ENCODE measurements around the gene DAD1. TPM values are rescaled to one million over a fixed set of nuclear protein-coding genes. Genes with fewer than 3 reads are reported as not detected.

The DAD1 gene
- total and polyA plus RNA-seq, 2 experiments from 2014 or later = 327 to 463 TPM

DNA sequence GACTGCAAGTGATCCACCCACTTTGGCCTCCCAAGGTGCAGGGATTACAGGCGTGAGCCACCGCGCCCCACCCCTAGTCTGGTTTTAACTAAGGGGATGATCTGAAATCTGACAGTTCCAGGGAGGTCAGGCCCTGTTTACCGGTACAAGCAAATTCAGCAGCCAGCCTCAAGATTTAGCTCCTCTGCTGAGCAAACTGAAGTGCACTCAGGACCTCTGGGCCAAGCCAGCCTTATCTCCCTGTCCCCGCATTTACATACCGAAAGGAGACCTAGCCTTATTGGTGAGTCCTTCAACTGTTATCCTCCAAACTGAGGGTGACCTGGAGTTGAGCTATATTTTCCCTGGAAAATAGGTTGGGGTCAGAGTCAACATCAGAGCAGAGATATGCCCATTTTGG, 8.2 kb upstream of the DAD1 start:
- Histone ChIP-seq H3K27me3 (no peaks in the 10 kb centered on the region), H2AFZ (peak overlapping the region; percentile 81), H3K4me1 (ENCODE audit: insufficient read depth) (peaks cover 13% of the 10 kb centered on the region), H3K4me3 (no peak overlapping the region), H3K79me2 (peaks cover 23% of the 10 kb centered on the region), H3K27ac (peak overlapping the region; percentile 98), H3K9me3 (ENCODE audit: low read depth) (no peaks in the 10 kb centered on the region), H4K20me1 (ENCODE audit: insufficient read depth, poor library complexity, severe bottlenecking) (no peaks in the 10 kb centered on the region), H3K36me3 (replicated peaks; ENCODE audit: insufficient read depth, low read depth) (no peaks in the 10 kb centered on the region), H3K4me2 (peak overlapping the region; percentile 80), H3K9me2 (replicated peaks; ENCODE audit: insufficient read depth) (no peaks in the 10 kb centered on the region)
- no peak for DNase-seq (ENCODE audit: low spot score)
- TF ChIP-seq, protein P1, sequence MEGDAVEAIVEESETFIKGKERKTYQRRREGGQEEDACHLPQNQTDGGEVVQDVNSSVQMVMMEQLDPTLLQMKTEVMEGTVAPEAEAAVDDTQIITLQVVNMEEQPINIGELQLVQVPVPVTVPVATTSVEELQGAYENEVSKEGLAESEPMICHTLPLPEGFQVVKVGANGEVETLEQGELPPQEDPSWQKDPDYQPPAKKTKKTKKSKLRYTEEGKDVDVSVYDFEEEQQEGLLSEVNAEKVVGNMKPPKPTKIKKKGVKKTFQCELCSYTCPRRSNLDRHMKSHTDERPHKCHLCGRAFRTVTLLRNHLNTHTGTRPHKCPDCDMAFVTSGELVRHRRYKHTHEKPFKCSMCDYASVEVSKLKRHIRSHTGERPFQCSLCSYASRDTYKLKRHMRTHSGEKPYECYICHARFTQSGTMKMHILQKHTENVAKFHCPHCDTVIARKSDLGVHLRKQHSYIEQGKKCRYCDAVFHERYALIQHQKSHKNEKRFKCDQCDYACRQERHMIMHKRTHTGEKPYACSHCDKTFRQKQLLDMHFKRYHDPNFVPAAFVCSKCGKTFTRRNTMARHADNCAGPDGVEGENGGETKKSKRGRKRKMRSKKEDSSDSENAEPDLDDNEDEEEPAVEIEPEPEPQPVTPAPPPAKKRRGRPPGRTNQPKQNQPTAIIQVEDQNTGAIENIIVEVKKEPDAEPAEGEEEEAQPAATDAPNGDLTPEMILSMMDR (IDR thresholded peaks at IDR 0.05; ENCODE audit: poor library complexity) = no peak
- no peak for TF ChIP-seq EZH2 (IDR thresholded peaks at IDR 0.05; ENCODE audit: borderline replicate concordance)
- no peak for TF ChIP-seq EZH2phosphoT487 (IDR thresholded peaks at IDR 0.05; ENCODE audit: low read depth, severe bottlenecking, unreplicated experiment)
- WGBS (ENCODE audit: low lambda C conversion rate, missing lambda C conversion rate) = 67% methylated on average over 6 of the region's 6 CpGs

DNA sequence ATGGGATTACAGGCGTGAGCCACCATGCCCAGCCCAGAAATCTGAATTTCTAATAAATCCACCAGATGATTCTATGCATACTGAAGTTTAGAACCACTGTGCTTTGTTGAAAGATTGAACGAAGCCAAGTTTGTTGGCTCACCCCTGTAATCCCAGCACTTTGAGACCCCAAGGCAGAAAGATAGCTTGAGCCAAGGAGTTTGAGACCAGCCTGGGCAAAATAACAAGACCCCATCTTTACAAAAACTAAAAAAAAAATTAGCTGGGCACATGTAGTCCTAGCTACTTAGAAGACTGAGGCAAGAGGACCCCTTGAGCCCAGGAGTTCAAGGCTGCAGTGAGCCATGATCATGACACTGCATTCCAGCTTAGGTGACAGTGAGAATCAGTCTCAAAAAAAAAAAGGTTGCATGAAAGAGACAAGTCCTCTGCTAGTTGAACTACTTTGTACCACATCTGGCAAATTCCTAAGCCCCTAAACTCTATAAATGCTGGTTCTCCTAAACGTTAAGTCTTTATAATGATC, 7.4 kb upstream of the DAD1 start:
- TF ChIP-seq, protein P1 (IDR thresholded peaks at IDR 0.05; ENCODE audit: poor library complexity) = no peak
- TF ChIP-seq EZH2phosphoT487 (IDR thresholded peaks at IDR 0.05; ENCODE audit: low read depth, severe bottlenecking, unreplicated experiment) (no peak), EZH2 (IDR thresholded peaks at IDR 0.05; ENCODE audit: borderline replicate concordance) (no peak)
- Histone ChIP-seq H3K36me3 (replicated peaks; ENCODE audit: insufficient read depth, low read depth) (no peaks in the 10 kb centered on the region), H3K27ac (no peak overlapping the region), H3K79me2 (peaks cover 22% of the 10 kb centered on the region), H3K9me2 (replicated peaks; ENCODE audit: insufficient read depth) (no peaks in the 10 kb centered on the region), H4K20me1 (ENCODE audit: insufficient read depth, poor library complexity, severe bottlenecking) (no peaks in the 10 kb centered on the region), H3K4me2 (no peak overlapping the region), H3K9me3 (ENCODE audit: low read depth) (no peaks in the 10 kb centered on the region), H3K4me3 (no peak overlapping the region), H3K4me1 (ENCODE audit: insufficient read depth) (peaks cover 13% of the 10 kb centered on the region), H3K27me3 (no peaks in the 10 kb centered on the region), H2AFZ (no peak overlapping the region)
- 78% methylated on average over 3 of the region's 3 CpGs for WGBS (ENCODE audit: low lambda C conversion rate, missing lambda C conversion rate)
- no peak for DNase-seq (ENCODE audit: low spot score)

DNA sequence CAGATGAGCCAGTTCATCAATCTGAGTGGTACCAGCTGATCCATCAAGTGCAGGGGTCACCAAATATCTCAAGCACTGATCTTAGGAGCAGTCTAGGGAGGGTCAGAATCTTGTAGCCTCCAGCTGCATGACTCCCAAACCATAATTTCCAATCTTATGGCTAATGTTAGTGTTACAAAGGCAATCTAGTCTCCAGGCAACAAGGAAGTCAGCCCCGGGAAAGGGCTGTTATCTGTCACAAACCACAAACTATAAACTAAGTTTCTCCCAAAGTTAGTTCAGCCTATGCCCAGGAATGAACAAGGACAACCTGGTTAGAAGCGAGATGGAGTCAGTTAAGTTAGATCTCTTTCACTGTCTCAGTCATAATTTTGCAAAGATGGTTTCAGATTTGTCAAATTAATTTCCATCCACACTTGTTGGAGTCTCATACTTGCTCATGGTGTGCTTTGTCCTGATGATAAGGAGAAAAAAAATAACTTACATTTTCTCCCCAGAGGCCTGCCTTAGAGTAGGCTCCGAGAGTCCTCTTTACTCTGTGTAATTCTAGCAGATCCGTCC, 5.2 kb upstream of the DAD1 start:
- no peak for TF ChIP-seq EZH2 (IDR thresholded peaks at IDR 0.05; ENCODE audit: borderline replicate concordance)
- TF ChIP-seq, protein P1 (IDR thresholded peaks at IDR 0.05; ENCODE audit: poor library complexity) = no peak
- TF ChIP-seq EZH2phosphoT487 (IDR thresholded peaks at IDR 0.05; ENCODE audit: low read depth, severe bottlenecking, unreplicated experiment) = no peak
- Histone ChIP-seq H3K27ac (no peak overlapping the region), H2AFZ (no peak overlapping the region), H3K4me3 (no peak overlapping the region), H4K20me1 (ENCODE audit: insufficient read depth, poor library complexity, severe bottlenecking) (no peaks in the 10 kb centered on the region), H3K27me3 (no peaks in the 10 kb centered on the region), H3K9me3 (ENCODE audit: low read depth) (no peaks in the 10 kb centered on the region), H3K79me2 (peaks cover 1% of the 10 kb centered on the region), H3K4me1 (ENCODE audit: insufficient read depth) (peaks cover 5% of the 10 kb centered on the region), H3K4me2 (no peak overlapping the region), H3K9me2 (replicated peaks; ENCODE audit: insufficient read depth) (no peaks in the 10 kb centered on the region), H3K36me3 (replicated peaks; ENCODE audit: insufficient read depth, low read depth) (no peaks in the 10 kb centered on the region)
- 50% methylated on average over 4 of the region's 4 CpGs for WGBS (ENCODE audit: low lambda C conversion rate, missing lambda C conversion rate)
- no peak for DNase-seq (ENCODE audit: low spot score)
